Tongue (tissue), 2 donors: ENCODE measurements around the gene THSD7B. TPM values are rescaled to one million over a fixed set of nuclear protein-coding genes. Genes with fewer than 3 reads are reported as not detected.

ENCODE experiments used
- DNase-seq: peaks from one replicate; pipeline ENCODE4 v3.0.0-alpha.2; 2015
- total RNA-seq: library from RNA; depleted of rRNA; stranded (reverse); fragments of >200 nt; gene quantifications from one replicate; pipeline ENCODE4 v1.2.3, GENCODE V29; 2014

The THSD7B gene
- total RNA-seq, 1 donor from 2014 or later, result 9.8 TPM

- DNase-seq, result no peak
These were observed 390.2 kb downstream of the THSD7B start for GRCh38 chr2:137155356-137156104.

- no peak for DNase-seq
These were observed 391.0 kb downstream of the THSD7B start for GRCh38 chr2:137156221-137156844.

- DNase-seq, result no peak
These were observed 392.5 kb downstream of the THSD7B start for GRCh38 chr2:137157851-137158250.

GRCh38 chr2:137161250-137161649 is 395.9 kb downstream of the THSD7B start:
- no peak for DNase-seq

- DNase-seq, result no peak
These were observed 400.6 kb downstream of the THSD7B start for GRCh38 chr2:137165968-137166367.

GRCh38 chr2:137167651-137168050 is 402.3 kb downstream of the THSD7B start:
- no peak for DNase-seq

- no peak for DNase-seq
These were observed 403.2 kb downstream of the THSD7B start for GRCh38 chr2:137168552-137168951.

GRCh38 chr2:137172162-137172561 is 406.8 kb downstream of the THSD7B start:
- DNase-seq, result no peak

- DNase-seq, result no peak
These were observed 408.1 kb downstream of the THSD7B start for GRCh38 chr2:137173463-137173862.

GRCh38 chr2:137175246-137175645 is 409.9 kb downstream of the THSD7B start:
- no peak for DNase-seq

GRCh38 chr2:137178951-137179377 is 413.6 kb downstream of the THSD7B start:
- no peak for DNase-seq

GRCh38 chr2:137179542-137179941 is 414.2 kb downstream of the THSD7B start:
- DNase-seq, result no peak

- DNase-seq, result no peak
These were observed 414.7 kb downstream of the THSD7B start for GRCh38 chr2:137180012-137180411.

GRCh38 chr2:137181370-137181769 is 416.0 kb downstream of the THSD7B start:
- no peak for DNase-seq

GRCh38 chr2:137182071-137182470 is 416.7 kb downstream of the THSD7B start:
- DNase-seq, result peak; percentile 29

- no peak for DNase-seq
These were observed 418.0 kb downstream of the THSD7B start for GRCh38 chr2:137183206-137183898.

GRCh38 chr2:137185378-137186078 is 420.2 kb downstream of the THSD7B start:
- no peak for DNase-seq

GRCh38 chr2:137187216-137187615 is 421.9 kb downstream of the THSD7B start:
- DNase-seq, result no peak

GRCh38 chr2:137190411-137191195 is 425.3 kb downstream of the THSD7B start:
- DNase-seq, result no peak

- no peak for DNase-seq
These were observed 427.3 kb downstream of the THSD7B start for GRCh38 chr2:137192366-137193310.

- DNase-seq, result no peak
These were observed 428.1 kb downstream of the THSD7B start for GRCh38 chr2:137193401-137193800.
